OCI-LY7 (cell line): ENCODE results near the gene DPF3.

Experiments used
- EZH2phosphoT487 ChIP-seq: fragments of 200-600 bp; sonication (generic); IDR thresholded peaks from 2 replicates; pipeline ENCODE4 v1.6.1; 2018; ENCODE audit warnings: low read depth, borderline replicate concordance, mild to moderate bottlenecking, mixed run types, antibody characterized with exemption, low read length, moderate library complexity, mixed read lengths
- TF ChIP-seq, protein P1 (sequence below): fragments of 200-600 bp; sonication (generic); conservative IDR thresholded peaks from 2 replicates; pipeline ENCODE4 v1.5.1; 2014; ENCODE audit warnings: mild to moderate bottlenecking, antibody characterized with exemption, low read length, moderate library complexity, mixed read lengths

DNA sequence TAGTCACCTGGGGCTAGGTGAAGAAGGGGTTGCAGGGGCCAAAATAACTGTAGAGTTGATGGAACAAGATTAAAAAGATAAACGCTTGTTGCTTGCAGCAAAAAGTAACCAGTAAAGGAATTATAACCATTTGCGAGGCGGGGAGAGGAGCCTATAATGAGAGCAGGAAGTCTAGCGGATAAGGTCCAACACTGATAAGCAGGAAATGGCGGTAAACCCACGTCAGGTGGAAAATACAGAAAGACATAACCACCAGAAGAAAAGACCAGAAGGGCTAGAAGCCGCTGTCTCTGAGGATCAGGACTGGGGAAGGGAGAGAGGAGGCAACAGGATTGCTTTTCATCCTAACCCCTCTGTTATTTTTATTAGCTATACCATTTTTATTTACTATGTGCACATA, 303.3 kb downstream of the DPF3 start:
- TF ChIP-seq, protein P1, sequence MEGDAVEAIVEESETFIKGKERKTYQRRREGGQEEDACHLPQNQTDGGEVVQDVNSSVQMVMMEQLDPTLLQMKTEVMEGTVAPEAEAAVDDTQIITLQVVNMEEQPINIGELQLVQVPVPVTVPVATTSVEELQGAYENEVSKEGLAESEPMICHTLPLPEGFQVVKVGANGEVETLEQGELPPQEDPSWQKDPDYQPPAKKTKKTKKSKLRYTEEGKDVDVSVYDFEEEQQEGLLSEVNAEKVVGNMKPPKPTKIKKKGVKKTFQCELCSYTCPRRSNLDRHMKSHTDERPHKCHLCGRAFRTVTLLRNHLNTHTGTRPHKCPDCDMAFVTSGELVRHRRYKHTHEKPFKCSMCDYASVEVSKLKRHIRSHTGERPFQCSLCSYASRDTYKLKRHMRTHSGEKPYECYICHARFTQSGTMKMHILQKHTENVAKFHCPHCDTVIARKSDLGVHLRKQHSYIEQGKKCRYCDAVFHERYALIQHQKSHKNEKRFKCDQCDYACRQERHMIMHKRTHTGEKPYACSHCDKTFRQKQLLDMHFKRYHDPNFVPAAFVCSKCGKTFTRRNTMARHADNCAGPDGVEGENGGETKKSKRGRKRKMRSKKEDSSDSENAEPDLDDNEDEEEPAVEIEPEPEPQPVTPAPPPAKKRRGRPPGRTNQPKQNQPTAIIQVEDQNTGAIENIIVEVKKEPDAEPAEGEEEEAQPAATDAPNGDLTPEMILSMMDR: no peak
- no peak for TF ChIP-seq EZH2phosphoT487
